IgD-negative memory B cell (primary cell): Measurements from ENCODE around the gene VEGFB. TPM values are rescaled to one million over a fixed set of nuclear protein-coding genes. Genes with fewer than 3 reads are reported as not detected.
"Not testable (repeated sequence)": the region's sequence is repeated elsewhere in the genome, so short reads cannot be mapped to it uniquely, and the experiment has no call there.

Experiments used
- H3K27ac Mint-ChIP-seq, 3 donors: one replicate each; pipeline ENCODE4 v1.8.0; 2020 to 2022; ENCODE audit warnings: mild to moderate bottlenecking in 3 of 3, mixed read lengths in 3 of 3, moderate library complexity in 1 of 3
- H3K27me3 Mint-ChIP-seq: one replicate; pipeline ENCODE4 v1.8.0; 2021; ENCODE audit warnings: mixed read lengths
- H3K36me3 Mint-ChIP-seq: one replicate; pipeline ENCODE4 v1.8.0; 2020; ENCODE audit warnings: mild to moderate bottlenecking, mixed read lengths
- H3K4me1 Mint-ChIP-seq, 3 donors: one replicate each; pipeline ENCODE4 v1.8.0; 2020 to 2022; ENCODE audit warnings: mixed read lengths in 3 of 3, mild to moderate bottlenecking in 1 of 3
- H3K4me3 Mint-ChIP-seq, 4 donors: one replicate each; pipeline ENCODE4 v1.8.0; 2020 to 2022; ENCODE audit warnings: mild to moderate bottlenecking in 4 of 4, mixed read lengths in 4 of 4, moderate library complexity in 3 of 4
- H3K9me3 Mint-ChIP-seq, 3 donors: one replicate each; pipeline ENCODE4 v1.8.0; 2020 to 2021; ENCODE audit warnings: mixed read lengths in 3 of 3, mild to moderate bottlenecking in 1 of 3
- polyA plus RNA-seq: library from polyadenylated mRNA; unstranded; fragments of 300-500 nt; fragmentation: Illumina TruSeq; gene quantifications from one replicate; pipeline ENCODE4 v1.2.3, GENCODE V29; 2021

The VEGFB gene
- polyA plus RNA-seq, 1 donor from 2014 or later = 34.8 TPM

GRCh38 chr11:64244107-64244506 is 9.7 kb downstream of the VEGFB start:
- Mint-ChIP-seq H3K4me3 (peak overlapping the region in 2 of 4 donors; percentile 23 to 89), H3K9me3 (no peaks in the 10 kb centered on the region), H3K27ac (peak overlapping the region in 1 of 3 donors; percentile 90), H3K27me3 (no peaks in the 10 kb centered on the region), H3K36me3 (no peaks in the 10 kb centered on the region), H3K4me1 (peaks cover 17 to 22% (median 21%) of the 10 kb centered on the region in 3 donors)

GRCh38 chr11:64244966-64245365 is 10.6 kb downstream of the VEGFB start:
- Mint-ChIP-seq H3K4me3 (peak overlapping the region in 2 of 4 donors; percentile 80 to 91), H3K27me3 (no peaks in the 10 kb centered on the region), H3K36me3 (no peaks in the 10 kb centered on the region), H3K4me1 (peaks cover 15 to 18% (median 16%) of the 10 kb centered on the region in 3 donors), H3K9me3 (no peaks in the 10 kb centered on the region), H3K27ac (peak overlapping the region in 1 of 3 donors; percentile 96)

- H3K27ac Mint-ChIP-seq = peak overlapping the region; percentile 73 to 96 (median 78)
- H3K27me3 Mint-ChIP-seq = no peaks in the 10 kb centered on the region
- no peaks in the 10 kb centered on the region for H3K36me3 Mint-ChIP-seq
- peak overlapping the region; percentile 80 to 97 (median 94) for H3K4me3 Mint-ChIP-seq
- peaks cover 11 to 14% (median 12%) of the 10 kb centered on the region in 3 donors for H3K4me1 Mint-ChIP-seq
- no peaks in the 10 kb centered on the region for H3K9me3 Mint-ChIP-seq
Observed at GRCh38 chr11:64245401-64245796, 11.0 kb downstream of the VEGFB start.

- Mint-ChIP-seq H3K27ac (peak overlapping the region; percentile 73 to 96 (median 78)), H3K36me3 (no peaks in the 10 kb centered on the region), H3K27me3 (no peaks in the 10 kb centered on the region), H3K9me3 (no peaks in the 10 kb centered on the region), H3K4me1 (peaks cover 5 to 13% (median 12%) of the 10 kb centered on the region in 3 donors), H3K4me3 (peak overlapping the region; percentile 80 to 97 (median 94))
Observed at GRCh38 chr11:64245797-64246620, 11.6 kb downstream of the VEGFB start.

- H3K9me3 Mint-ChIP-seq, H3K36me3 Mint-ChIP-seq, H3K27me3 Mint-ChIP-seq: not testable (repeated sequence)
- H3K4me3 Mint-ChIP-seq = peak overlapping the region; percentile 83 to 96 (median 92)
- peak overlapping the region in 1 of 3 donors; percentile 89 for H3K27ac Mint-ChIP-seq
- peaks cover 0 to 13% (median 11%) of the 10 kb centered on the region in 3 donors for H3K4me1 Mint-ChIP-seq
Observed at GRCh38 chr11:64246621-64246870, 12.2 kb downstream of the VEGFB start.

GRCh38 chr11:64246871-64247728 is 12.7 kb downstream of the VEGFB start, which contains the start of gene PPP1R14B:
Gene PPP1R14B (minus strand): TSS chr11:64246943. CDS start chr11:64246673, 270 bp downstream.
- Mint-ChIP-seq H3K9me3 (no peaks in the 10 kb centered on the region), H3K27me3 (no peaks in the 10 kb centered on the region), H3K4me1 (peaks cover 0 to 17% (median 15%) of the 10 kb centered on the region in 3 donors), H3K4me3 (peak within 1 kb of the TSS; percentile 83 to 97 (median 94)), H3K27ac (peak within 1 kb of the TSS; percentile 77 to 96 (median 86)), H3K36me3 (no peaks in the 10 kb centered on the region)

GRCh38 chr11:64247729-64248531 is 13.5 kb downstream of the VEGFB start:
- no peaks in the 10 kb centered on the region for H3K36me3 Mint-ChIP-seq
- no peaks in the 10 kb centered on the region for H3K9me3 Mint-ChIP-seq
- peaks cover 0 to 17% (median 11%) of the 10 kb centered on the region in 3 donors for H3K4me1 Mint-ChIP-seq
- H3K27ac Mint-ChIP-seq = peak overlapping the region; percentile 76 to 86 (median 77)
- peak overlapping the region; percentile 67 to 91 (median 82) for H3K4me3 Mint-ChIP-seq
- no peaks in the 10 kb centered on the region for H3K27me3 Mint-ChIP-seq

GRCh38 chr11:64248578-64248977 is 14.2 kb downstream of the VEGFB start:
- H3K36me3 Mint-ChIP-seq = no peaks in the 10 kb centered on the region
- H3K9me3 Mint-ChIP-seq = no peaks in the 10 kb centered on the region
- H3K4me1 Mint-ChIP-seq = peaks cover 0 to 11% (median 11%) of the 10 kb centered on the region in 3 donors
- H3K27me3 Mint-ChIP-seq = no peaks in the 10 kb centered on the region
- peak overlapping the region in 3 of 4 donors; percentile 67 to 91 (median 77) for H3K4me3 Mint-ChIP-seq
- peak overlapping the region in 2 of 3 donors; percentile 13 to 76 for H3K27ac Mint-ChIP-seq

GRCh38 chr11:64249038-64249437 is 14.7 kb downstream of the VEGFB start:
- peak overlapping the region in 1 of 3 donors; percentile 59 for H3K27ac Mint-ChIP-seq
- peaks cover 0 to 11% (median 10%) of the 10 kb centered on the region in 3 donors for H3K4me1 Mint-ChIP-seq
- no peaks in the 10 kb centered on the region for H3K9me3 Mint-ChIP-seq
- no peaks in the 10 kb centered on the region for H3K36me3 Mint-ChIP-seq
- H3K4me3 Mint-ChIP-seq = peak overlapping the region in 1 of 4 donors; percentile 91
- H3K27me3 Mint-ChIP-seq = no peaks in the 10 kb centered on the region

- H3K27me3 Mint-ChIP-seq = no peaks in the 10 kb centered on the region
- peaks cover 0 to 11% (median 10%) of the 10 kb centered on the region in 3 donors for H3K4me1 Mint-ChIP-seq
- H3K9me3 Mint-ChIP-seq = no peaks in the 10 kb centered on the region
- peak overlapping the region in 2 of 3 donors; percentile 59 to 73 for H3K27ac Mint-ChIP-seq
- peak overlapping the region; percentile 26 to 91 (median 70) for H3K4me3 Mint-ChIP-seq
- H3K36me3 Mint-ChIP-seq = no peaks in the 10 kb centered on the region
Observed at GRCh38 chr11:64249563-64250414, 15.4 kb downstream of the VEGFB start.

GRCh38 chr11:64250415-64251015 is 16.1 kb downstream of the VEGFB start:
- H3K36me3 Mint-ChIP-seq = no peaks in the 10 kb centered on the region
- H3K4me3 Mint-ChIP-seq = peak overlapping the region in 3 of 4 donors; percentile 91 to 92 (median 91)
- H3K4me1 Mint-ChIP-seq = peaks cover 0 to 11% (median 10%) of the 10 kb centered on the region in 3 donors
- peak overlapping the region in 2 of 3 donors; percentile 59 to 73 for H3K27ac Mint-ChIP-seq
- no peaks in the 10 kb centered on the region for H3K9me3 Mint-ChIP-seq
- no peaks in the 10 kb centered on the region for H3K27me3 Mint-ChIP-seq

GRCh38 chr11:64251016-64251752 is 16.8 kb downstream of the VEGFB start, which contains the start of gene PLCB3:
Gene PLCB3 (plus strand): TSS chr11:64251530. CDS start chr11:64251650, 120 bp downstream.
- H3K9me3 Mint-ChIP-seq = no peaks in the 10 kb centered on the region

GRCh38 chr11:64251753-64252002 is 17.3 kb downstream of the VEGFB start:
- Mint-ChIP-seq H3K4me3 (peak overlapping the region; percentile 70 to 94 (median 86)), H3K4me1 (peaks cover 0 to 8% (median 8%) of the 10 kb centered on the region in 3 donors), H3K27ac (peak overlapping the region in 1 of 3 donors; percentile 34), H3K9me3 (no peaks in the 10 kb centered on the region), H3K36me3 (no peaks in the 10 kb centered on the region), H3K27me3 (no peaks in the 10 kb centered on the region)

More at GRCh38 chr11:64251016-64251752, 16.8 kb downstream of the VEGFB start, which contains the start of gene PLCB3:
- Mint-ChIP-seq H3K4me1 (peaks cover 0 to 8% (median 8%) of the 10 kb centered on the region in 3 donors), H3K27me3 (no peaks in the 10 kb centered on the region), H3K4me3 (peak within 1 kb of the TSS; percentile 81 to 94 (median 88)), H3K36me3 (no peaks in the 10 kb centered on the region), H3K27ac (peak within 1 kb of the TSS; percentile 50 to 86 (median 59))
